ENCODE results near the gene FRAS1. TPM values are rescaled to one million over a fixed set of nuclear protein-coding genes. Genes with fewer than 3 reads are reported as not detected.
"Not testable (repeated sequence)": the region's sequence is repeated elsewhere in the genome, so short reads cannot be mapped to it uniquely, and the experiment has no call there.

The FRAS1 gene
- total RNA-seq, 2 experiments from 2014 or later: 0.23 to 0.53 TPM

- POLR2A ChIA-PET: no interaction called here
- Mint-ChIP-seq H3K4me3 (no peak overlapping the region), H3K9me3 (no peaks in the 10 kb centered on the region), H3K4me1 (no peaks in the 10 kb centered on the region), H3K36me3 (no peaks in the 10 kb centered on the region), H3K27ac (no peak overlapping the region), H3K27me3 (peaks cover 16% of the 10 kb centered on the region)
- ATAC-seq (ENCODE audit: low read depth) (no peak), DNase-seq (no peak)
Observed at GRCh38 chr4:78457751-78458150, 400.6 kb downstream of the FRAS1 start.

- Mint-ChIP-seq H3K27ac (no peak overlapping the region), H3K36me3 (no peaks in the 10 kb centered on the region), H3K9me3 (no peaks in the 10 kb centered on the region), H3K27me3 (peaks cover 21% of the 10 kb centered on the region), H3K4me1 (no peaks in the 10 kb centered on the region), H3K4me3 (no peak overlapping the region)
- POLR2A ChIA-PET: no interaction called here
- DNase-seq (no peak), ATAC-seq (ENCODE audit: low read depth) (no peak)
Observed at GRCh38 chr4:78459327-78459726, 402.2 kb downstream of the FRAS1 start.

DNA sequence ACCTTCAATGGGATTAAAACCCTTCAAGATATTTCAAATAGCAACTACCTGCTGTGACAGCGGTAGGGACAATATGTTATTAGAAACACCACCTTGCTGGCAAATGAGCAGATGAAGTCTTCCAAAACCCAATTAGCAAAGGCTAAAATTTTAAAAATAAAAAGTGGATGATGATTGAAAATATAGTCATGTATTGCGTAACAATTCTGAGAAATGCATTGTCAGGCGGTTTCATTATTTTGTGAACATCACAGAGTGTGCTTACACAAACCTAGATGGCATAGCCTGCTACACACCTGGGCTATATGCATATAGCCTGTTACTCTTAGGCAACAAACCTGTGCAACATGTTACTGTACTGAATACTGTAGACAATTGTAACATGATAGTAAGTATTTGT is 403.2 kb downstream of the FRAS1 start:
- Mint-ChIP-seq H3K27me3 (peaks cover 25% of the 10 kb centered on the region), H3K36me3 (no peaks in the 10 kb centered on the region), H3K4me3 (no peak overlapping the region), H3K27ac (no peak overlapping the region), H3K9me3 (no peaks in the 10 kb centered on the region), H3K4me1 (no peaks in the 10 kb centered on the region)
- DNase-seq: no peak
- no peak for ATAC-seq (ENCODE audit: low read depth)
- POLR2A ChIA-PET: no interaction called here

DNA sequence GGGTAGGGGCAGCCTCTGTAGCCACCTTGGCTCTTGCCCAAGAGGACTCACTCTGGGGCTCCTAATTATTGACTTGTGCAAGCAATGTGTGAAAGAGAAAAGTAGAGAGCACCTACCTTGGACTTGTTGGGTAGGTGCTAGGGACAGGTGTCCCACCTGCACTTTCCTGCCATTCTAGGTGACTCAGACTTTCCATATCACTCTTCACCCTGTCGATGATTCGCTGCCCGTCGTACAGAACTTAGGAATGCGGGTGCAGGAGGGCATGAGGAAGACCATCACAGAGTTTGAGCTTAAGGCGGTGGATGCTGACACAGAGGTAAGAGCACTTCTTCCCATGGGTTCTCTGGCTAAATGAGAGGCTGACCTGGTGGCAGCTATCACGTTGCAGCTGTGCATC is 407.1 kb downstream of the FRAS1 start:
- no peak overlapping the region for H3K4me3 Mint-ChIP-seq
- H3K9me3 Mint-ChIP-seq: no peaks in the 10 kb centered on the region
- H3K36me3 Mint-ChIP-seq: no peaks in the 10 kb centered on the region
- H3K27ac Mint-ChIP-seq: no peak overlapping the region
- ATAC-seq (ENCODE audit: low read depth) (no peak), DNase-seq (no peak)
- H3K4me1 Mint-ChIP-seq: no peaks in the 10 kb centered on the region
- POLR2A ChIA-PET: no interaction called here
- H3K27me3 Mint-ChIP-seq: peaks cover 37% of the 10 kb centered on the region

GRCh38 chr4:78467223-78467622 is 410.1 kb downstream of the FRAS1 start:
- H3K4me1 Mint-ChIP-seq; H3K4me3 Mint-ChIP-seq; H3K9me3 Mint-ChIP-seq; H3K27ac Mint-ChIP-seq; POLR2A ChIA-PET; H3K36me3 Mint-ChIP-seq; ATAC-seq (ENCODE audit: low read depth); DNase-seq: not testable (repeated sequence)
- H3K27me3 Mint-ChIP-seq: peaks cover 43% of the 10 kb centered on the region

GRCh38 chr4:78468272-78468671 is 411.1 kb downstream of the FRAS1 start:
- Mint-ChIP-seq H3K9me3 (no peaks in the 10 kb centered on the region), H3K27ac (no peak overlapping the region), H3K27me3 (peaks cover 43% of the 10 kb centered on the region), H3K36me3 (no peaks in the 10 kb centered on the region), H3K4me1 (no peaks in the 10 kb centered on the region), H3K4me3 (no peak overlapping the region)
- no peak for DNase-seq
- ATAC-seq (ENCODE audit: low read depth): no peak
- POLR2A ChIA-PET: no interaction called here

- no peaks in the 10 kb centered on the region for H3K36me3 Mint-ChIP-seq
- DNase-seq: no peak
- POLR2A ChIA-PET: no interaction called here
- H3K9me3 Mint-ChIP-seq: no peaks in the 10 kb centered on the region
- H3K27ac Mint-ChIP-seq: no peak overlapping the region
- peaks cover 16% of the 10 kb centered on the region for H3K27me3 Mint-ChIP-seq
- no peaks in the 10 kb centered on the region for H3K4me1 Mint-ChIP-seq
- ATAC-seq (ENCODE audit: low read depth): no peak
- no peak overlapping the region for H3K4me3 Mint-ChIP-seq
Observed at GRCh38 chr4:78476108-78476704, 419.1 kb downstream of the FRAS1 start.

- Mint-ChIP-seq H3K27ac (no peak overlapping the region), H3K4me3 (no peak overlapping the region), H3K9me3 (no peaks in the 10 kb centered on the region), H3K4me1 (no peaks in the 10 kb centered on the region), H3K27me3 (peaks cover 13% of the 10 kb centered on the region), H3K36me3 (no peaks in the 10 kb centered on the region)
- no peak for DNase-seq
- no peak for ATAC-seq (ENCODE audit: low read depth)
- POLR2A ChIA-PET: no interaction called here
Observed at GRCh38 chr4:78477276-78477675, 420.2 kb downstream of the FRAS1 start.

GRCh38 chr4:78478523-78478922 is 421.4 kb downstream of the FRAS1 start:
- POLR2A ChIA-PET: no interaction called here
- H3K4me1 Mint-ChIP-seq: no peaks in the 10 kb centered on the region
- no peak overlapping the region for H3K27ac Mint-ChIP-seq
- H3K9me3 Mint-ChIP-seq: no peaks in the 10 kb centered on the region
- ATAC-seq (ENCODE audit: low read depth): no peak
- no peaks in the 10 kb centered on the region for H3K36me3 Mint-ChIP-seq
- H3K27me3 Mint-ChIP-seq: peaks cover 7% of the 10 kb centered on the region
- no peak for DNase-seq
- no peak overlapping the region for H3K4me3 Mint-ChIP-seq

GRCh38 chr4:78480286-78480685 is 423.2 kb downstream of the FRAS1 start:
- ATAC-seq (ENCODE audit: low read depth) (no peak), DNase-seq (no peak)
- no peaks in the 10 kb centered on the region for H3K4me1 Mint-ChIP-seq
- no peaks in the 10 kb centered on the region for H3K36me3 Mint-ChIP-seq
- peaks cover 14% of the 10 kb centered on the region for H3K27me3 Mint-ChIP-seq
- no peak overlapping the region for H3K27ac Mint-ChIP-seq
- POLR2A ChIA-PET: no interaction called here
- H3K9me3 Mint-ChIP-seq: no peaks in the 10 kb centered on the region
- no peak overlapping the region for H3K4me3 Mint-ChIP-seq

- ATAC-seq (ENCODE audit: low read depth) (no peak), DNase-seq (no peak)
- no peak overlapping the region for H3K27ac Mint-ChIP-seq
- no peaks in the 10 kb centered on the region for H3K4me1 Mint-ChIP-seq
- H3K9me3 Mint-ChIP-seq: no peaks in the 10 kb centered on the region
- H3K4me3 Mint-ChIP-seq: no peak overlapping the region
- no peaks in the 10 kb centered on the region for H3K36me3 Mint-ChIP-seq
- POLR2A ChIA-PET: no interaction called here
- H3K27me3 Mint-ChIP-seq: peaks cover 14% of the 10 kb centered on the region
Observed at GRCh38 chr4:78481180-78481579, 424.1 kb downstream of the FRAS1 start.

GRCh38 chr4:78482281-78482680 is 425.2 kb downstream of the FRAS1 start:
- POLR2A ChIA-PET: no interaction called here
- H3K4me3 Mint-ChIP-seq: no peak overlapping the region
- DNase-seq (no peak), ATAC-seq (ENCODE audit: low read depth) (no peak)
- H3K36me3 Mint-ChIP-seq: no peaks in the 10 kb centered on the region
- no peaks in the 10 kb centered on the region for H3K4me1 Mint-ChIP-seq
- peaks cover 13% of the 10 kb centered on the region for H3K27me3 Mint-ChIP-seq
- H3K27ac Mint-ChIP-seq: no peak overlapping the region
- no peaks in the 10 kb centered on the region for H3K9me3 Mint-ChIP-seq

- no peaks in the 10 kb centered on the region for H3K9me3 Mint-ChIP-seq
Observed at GRCh38 chr4:78483811-78484210, 426.7 kb downstream of the FRAS1 start.

DNA sequence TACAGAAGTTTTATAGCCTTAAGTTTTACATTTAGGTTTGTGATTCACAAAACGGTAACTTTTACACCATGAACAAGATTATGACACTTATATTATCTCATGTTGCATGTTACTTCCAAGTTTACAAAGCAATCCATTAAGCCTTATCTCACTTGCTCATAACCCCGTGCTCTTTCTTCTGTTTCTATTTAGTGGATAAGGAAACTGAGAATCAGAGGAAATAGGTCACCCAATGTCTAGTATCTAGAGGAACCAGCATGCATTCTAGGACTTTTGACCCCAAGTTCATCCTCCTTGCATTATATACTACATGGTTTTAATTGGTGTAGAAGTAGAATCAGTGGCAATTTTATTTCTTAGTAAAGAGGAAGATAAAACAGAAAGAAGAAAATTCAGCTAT is 427.5 kb downstream of the FRAS1 start:
- Mint-ChIP-seq H3K36me3 (no peaks in the 10 kb centered on the region), H3K4me3 (no peak overlapping the region), H3K4me1 (no peaks in the 10 kb centered on the region), H3K27me3 (peaks cover 11% of the 10 kb centered on the region), H3K27ac (no peak overlapping the region), H3K9me3 (no peaks in the 10 kb centered on the region)
- DNase-seq: no peak
- POLR2A ChIA-PET: no interaction called here
- no peak for ATAC-seq (ENCODE audit: low read depth)

More at GRCh38 chr4:78483811-78484210, 426.7 kb downstream of the FRAS1 start:
- no peak overlapping the region for H3K27ac Mint-ChIP-seq
- no peaks in the 10 kb centered on the region for H3K4me1 Mint-ChIP-seq
- H3K27me3 Mint-ChIP-seq: peaks cover 10% of the 10 kb centered on the region
- no peaks in the 10 kb centered on the region for H3K36me3 Mint-ChIP-seq
- DNase-seq (no peak), ATAC-seq (ENCODE audit: low read depth) (no peak)
- no peak overlapping the region for H3K4me3 Mint-ChIP-seq
- POLR2A ChIA-PET: no interaction called here

DNA sequence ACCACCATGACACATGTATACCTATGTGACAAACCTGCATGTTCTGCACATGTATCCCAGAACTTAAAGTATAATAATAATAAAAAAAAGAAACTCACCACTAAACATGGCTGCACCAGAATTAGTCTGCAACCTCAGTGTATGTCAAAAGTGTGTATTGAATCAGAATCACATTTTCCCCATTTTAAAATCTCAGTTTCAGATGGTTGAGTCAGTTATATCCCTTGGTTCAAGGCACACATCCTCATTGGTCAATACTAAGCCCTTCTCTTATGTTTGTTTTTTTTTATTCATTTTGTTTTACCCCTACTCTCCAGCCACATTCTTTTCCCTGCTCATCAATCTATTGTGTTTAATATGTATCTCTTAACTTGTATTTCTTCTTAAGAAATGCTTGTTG is 436.6 kb downstream of the FRAS1 start:
- no peak overlapping the region for H3K4me3 Mint-ChIP-seq
- no peak for DNase-seq
- POLR2A ChIA-PET: no interaction called here
- no peak for ATAC-seq (ENCODE audit: low read depth)
- H3K27ac Mint-ChIP-seq: no peak overlapping the region
- no peaks in the 10 kb centered on the region for H3K9me3 Mint-ChIP-seq
- H3K36me3 Mint-ChIP-seq: peaks cover 1% of the 10 kb centered on the region
- no peaks in the 10 kb centered on the region for H3K4me1 Mint-ChIP-seq
- peaks cover 18% of the 10 kb centered on the region for H3K27me3 Mint-ChIP-seq

Measured in activated naive CD8-positive, alpha-beta T cell treated with anti-CD3 and anti-CD28 coated beads, Interleukin-2, amount 10 ng/mL, durations not matched to agents 7 days and 5 days (primary cell).